Measurements from ENCODE around the gene FLNA.

FLNA gene

DNA sequence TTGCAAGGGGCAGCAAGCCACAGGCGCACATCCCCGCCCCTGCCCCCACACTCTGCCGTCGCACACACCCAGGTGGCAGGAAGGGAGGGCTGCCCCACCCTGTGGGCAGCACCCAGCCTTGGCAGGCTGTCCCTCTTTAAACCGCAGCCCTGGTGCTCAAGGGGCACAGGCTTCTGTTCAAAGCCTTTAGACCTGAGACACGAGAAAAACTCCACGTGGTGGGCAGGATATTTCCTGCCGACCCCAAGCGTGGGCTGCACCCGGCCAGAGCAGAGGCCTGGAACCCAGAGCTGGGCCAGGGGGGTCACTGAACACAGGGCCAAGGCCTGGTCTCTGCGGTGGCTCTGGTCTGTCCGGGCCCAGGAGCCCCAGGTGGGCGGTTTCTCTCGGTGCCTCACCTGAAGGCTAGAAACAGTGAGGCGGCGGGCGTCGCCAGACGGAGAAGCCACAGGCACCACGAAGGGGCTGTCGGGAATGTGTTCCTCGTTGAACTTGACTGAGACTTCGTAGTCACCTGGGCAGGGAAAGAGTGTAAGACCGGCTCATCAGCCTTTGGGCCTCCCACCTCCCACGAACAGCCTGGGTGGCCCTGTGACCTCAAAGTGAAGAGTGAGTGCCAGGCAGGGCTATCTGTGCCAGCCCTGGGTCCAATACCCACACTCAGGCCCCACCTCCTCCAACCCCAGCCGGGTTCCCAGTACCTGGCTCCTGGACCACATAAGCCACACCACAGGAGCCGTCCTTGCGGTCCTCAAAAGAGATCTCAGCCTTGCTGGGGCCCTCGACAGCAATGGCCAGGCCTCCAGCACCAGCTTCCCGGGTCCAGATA is 23.0 kb downstream of the FLNA start:
- peaks cover 7% of the 10 kb centered on the region for H3K4me1 ChIP-seq (ENCODE audit: insufficient read depth, low read length, severe bottlenecking)
- no peaks in the 10 kb centered on the region for H3K79me2 ChIP-seq (ENCODE audit: insufficient read depth, low read length)
- no peak overlapping the region for H3K27ac ChIP-seq (ENCODE audit: low read depth, low read length, poor library complexity, severe bottlenecking)
- H3K4me2 ChIP-seq (ENCODE audit: low read length): no peak overlapping the region
- no peaks in the 10 kb centered on the region for H3K9me2 ChIP-seq (ENCODE audit: low read depth, low read length)
- no peak overlapping the region for H3K4me3 ChIP-seq (ENCODE audit: low read depth, low read length, poor library complexity, severe bottlenecking)
- H2AFZ ChIP-seq (ENCODE audit: low read length): no peak overlapping the region
- no peaks in the 10 kb centered on the region for H4K20me1 ChIP-seq (ENCODE audit: insufficient read depth, low read length)
- no peaks in the 10 kb centered on the region for H3K27me3 ChIP-seq (ENCODE audit: insufficient read depth, low read length)
- H3K36me3 ChIP-seq (ENCODE audit: insufficient read depth, low read length): peaks cover 53% of the 10 kb centered on the region
- H3K9me3 ChIP-seq (ENCODE audit: low read length): no peaks in the 10 kb centered on the region
- H3K9ac ChIP-seq (ENCODE audit: low read length): no peak overlapping the region
- no peak for TF ChIP-seq CTCF (IDR thresholded peaks at IDR 0.05; ENCODE audit: low read length)
- H3F3A ChIP-seq (ENCODE audit: insufficient read depth, low read length): no peaks in the 10 kb centered on the region

DNA sequence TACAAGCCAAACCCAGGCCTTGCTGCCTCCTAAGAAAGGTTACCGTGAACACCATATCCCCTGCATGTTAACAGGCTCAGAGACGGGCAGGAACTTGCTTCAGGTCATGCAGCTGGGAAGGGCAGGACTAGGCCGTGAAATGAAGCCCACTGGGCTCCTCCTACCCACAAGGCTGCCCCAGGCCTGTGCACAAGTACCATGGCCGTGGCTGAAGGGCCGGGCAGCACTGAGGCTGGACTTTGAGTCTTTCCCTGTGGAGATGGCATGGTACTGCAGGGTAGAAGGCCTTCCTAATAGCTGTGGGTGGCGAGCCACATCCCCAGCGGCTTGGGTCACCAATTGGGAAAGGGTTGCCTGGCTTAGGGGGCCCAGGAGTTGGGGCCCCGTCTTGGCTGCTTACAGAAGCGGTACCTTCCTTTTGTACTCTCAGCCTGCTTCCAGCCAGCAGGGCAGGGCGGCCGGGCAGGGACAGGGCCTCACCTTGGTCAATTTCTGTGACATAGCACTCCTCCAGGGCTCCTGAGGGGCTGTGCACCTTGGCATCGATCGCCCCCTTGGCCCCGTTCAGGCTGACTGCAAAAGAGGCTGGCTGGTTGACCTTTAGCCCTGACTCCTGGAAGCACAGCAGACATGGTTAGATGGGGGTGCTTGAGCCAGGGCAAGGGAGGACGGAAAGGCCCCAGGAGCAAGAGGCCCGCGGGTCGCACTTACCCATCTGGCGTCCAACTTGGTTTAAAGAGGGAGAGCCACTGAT is 23.8 kb downstream of the FLNA start:
- Histone ChIP-seq H3K4me2 (ENCODE audit: low read length) (no peak overlapping the region), H3K79me2 (ENCODE audit: insufficient read depth, low read length) (no peaks in the 10 kb centered on the region), H3K27ac (ENCODE audit: low read depth, low read length, poor library complexity, severe bottlenecking) (no peak overlapping the region), H3F3A (ENCODE audit: insufficient read depth, low read length) (no peaks in the 10 kb centered on the region), H3K9me3 (ENCODE audit: low read length) (no peaks in the 10 kb centered on the region), H2AFZ (ENCODE audit: low read length) (no peak overlapping the region), H3K4me1 (ENCODE audit: insufficient read depth, low read length, severe bottlenecking) (peaks cover 7% of the 10 kb centered on the region), H3K4me3 (ENCODE audit: low read depth, low read length, poor library complexity, severe bottlenecking) (no peak overlapping the region), H3K9ac (ENCODE audit: low read length) (no peak overlapping the region), H3K27me3 (ENCODE audit: insufficient read depth, low read length) (no peaks in the 10 kb centered on the region), H4K20me1 (ENCODE audit: insufficient read depth, low read length) (no peaks in the 10 kb centered on the region), H3K9me2 (ENCODE audit: low read depth, low read length) (no peaks in the 10 kb centered on the region), H3K36me3 (ENCODE audit: insufficient read depth, low read length) (peaks cover 53% of the 10 kb centered on the region)
- TF ChIP-seq CTCF (IDR thresholded peaks at IDR 0.05; ENCODE audit: low read length): no peak
- no peak for TF ChIP-seq EZH2 (IDR thresholded peaks at IDR 0.05; ENCODE audit: borderline replicate concordance, low read length)

DNA sequence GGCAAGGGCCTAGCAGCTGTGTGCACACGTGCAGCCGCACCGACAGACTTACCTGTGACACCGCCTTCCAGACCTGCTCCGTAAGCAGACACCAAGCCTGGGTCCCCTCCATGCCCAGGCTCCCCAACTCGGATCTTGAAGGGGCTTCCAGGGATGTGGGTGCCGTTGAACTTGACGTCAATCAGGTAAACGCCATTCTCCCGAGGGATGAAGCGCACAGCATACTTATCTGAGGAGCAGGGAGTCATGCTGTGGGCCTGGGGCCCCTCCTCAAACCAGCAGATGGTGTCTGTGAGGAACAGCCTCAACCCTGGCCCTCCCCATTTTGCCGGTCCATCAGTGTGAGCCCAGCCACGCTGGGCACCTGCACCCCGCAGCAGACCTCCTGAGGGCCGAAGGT is 24.5 kb downstream of the FLNA start:
- Histone ChIP-seq H3K4me3 (ENCODE audit: low read depth, low read length, poor library complexity, severe bottlenecking) (no peak overlapping the region), H4K20me1 (ENCODE audit: insufficient read depth, low read length) (no peaks in the 10 kb centered on the region), H2AFZ (ENCODE audit: low read length) (no peak overlapping the region), H3K4me1 (ENCODE audit: insufficient read depth, low read length, severe bottlenecking) (peaks cover 7% of the 10 kb centered on the region), H3F3A (ENCODE audit: insufficient read depth, low read length) (no peaks in the 10 kb centered on the region), H3K27me3 (ENCODE audit: insufficient read depth, low read length) (no peaks in the 10 kb centered on the region), H3K27ac (ENCODE audit: low read depth, low read length, poor library complexity, severe bottlenecking) (no peak overlapping the region), H3K9me2 (ENCODE audit: low read depth, low read length) (no peaks in the 10 kb centered on the region), H3K79me2 (ENCODE audit: insufficient read depth, low read length) (no peaks in the 10 kb centered on the region), H3K9ac (ENCODE audit: low read length) (no peak overlapping the region), H3K4me2 (ENCODE audit: low read length) (no peak overlapping the region), H3K9me3 (ENCODE audit: low read length) (no peaks in the 10 kb centered on the region), H3K36me3 (ENCODE audit: insufficient read depth, low read length) (peaks cover 53% of the 10 kb centered on the region)
- TF ChIP-seq CTCF (IDR thresholded peaks at IDR 0.05; ENCODE audit: low read length) (no peak), EZH2 (IDR thresholded peaks at IDR 0.05; ENCODE audit: borderline replicate concordance, low read length) (no peak)

Measured in OCI-LY1 (cell line).